AG10803 (cell line): ENCODE results near the gene SERPINH1.
A peak's percentile ranks its signal among the peaks of the same experiment; 100 is the strongest.

Source experiments
- DNase-seq: peaks from one replicate; pipeline ENCODE4 v3.0.0; 2010; ENCODE audit warnings: low read depth
- H3K4me3 ChIP-seq: 2 replicates; pipeline ENCODE4 v1.5.1; 2011; ENCODE audit warnings: mild to moderate bottlenecking, low read length, control low read depth
- CTCF ChIP-seq: conservative IDR thresholded peaks from 2 replicates; pipeline ENCODE4 v1.5.1; 2011; ENCODE audit warnings: mild to moderate bottlenecking, low read length, control low read depth, inconsistent platforms

SERPINH1 gene

GRCh38 chr11:75532200-75533048, 29.6 kb upstream of the SERPINH1 start:
- TF ChIP-seq CTCF, result peak; percentile 95
- H3K4me3 ChIP-seq, result no peak overlapping the region

GRCh38 chr11:75533896-75534258, 28.2 kb upstream of the SERPINH1 start:
- DNase-seq, result no peak
- no peak for TF ChIP-seq CTCF
- no peak overlapping the region for H3K4me3 ChIP-seq

More at GRCh38 chr11:75532200-75533048, 29.6 kb upstream of the SERPINH1 start:
- peak; percentile 33 for DNase-seq

- no peak for TF ChIP-seq CTCF
- H3K4me3 ChIP-seq, result no peak overlapping the region
- no peak for DNase-seq
These were observed 27.6 kb upstream of the SERPINH1 start for GRCh38 chr11:75534259-75535069.

- H3K4me3 ChIP-seq, result no peak overlapping the region
- no peak for DNase-seq
- TF ChIP-seq CTCF, result no peak
These were observed 27.0 kb upstream of the SERPINH1 start for GRCh38 chr11:75535071-75535470.

GRCh38 chr11:75536786-75537641, 25.0 kb upstream of the SERPINH1 start:
- H3K4me3 ChIP-seq, result no peak overlapping the region
- no peak for TF ChIP-seq CTCF
- peak; percentile 26 for DNase-seq

GRCh38 chr11:75537740-75538139, 24.3 kb upstream of the SERPINH1 start:
- no peak for DNase-seq
- H3K4me3 ChIP-seq, result no peak overlapping the region
- no peak for TF ChIP-seq CTCF
